ENCODE data around the gene HIC2.

The HIC2 gene

DNA sequence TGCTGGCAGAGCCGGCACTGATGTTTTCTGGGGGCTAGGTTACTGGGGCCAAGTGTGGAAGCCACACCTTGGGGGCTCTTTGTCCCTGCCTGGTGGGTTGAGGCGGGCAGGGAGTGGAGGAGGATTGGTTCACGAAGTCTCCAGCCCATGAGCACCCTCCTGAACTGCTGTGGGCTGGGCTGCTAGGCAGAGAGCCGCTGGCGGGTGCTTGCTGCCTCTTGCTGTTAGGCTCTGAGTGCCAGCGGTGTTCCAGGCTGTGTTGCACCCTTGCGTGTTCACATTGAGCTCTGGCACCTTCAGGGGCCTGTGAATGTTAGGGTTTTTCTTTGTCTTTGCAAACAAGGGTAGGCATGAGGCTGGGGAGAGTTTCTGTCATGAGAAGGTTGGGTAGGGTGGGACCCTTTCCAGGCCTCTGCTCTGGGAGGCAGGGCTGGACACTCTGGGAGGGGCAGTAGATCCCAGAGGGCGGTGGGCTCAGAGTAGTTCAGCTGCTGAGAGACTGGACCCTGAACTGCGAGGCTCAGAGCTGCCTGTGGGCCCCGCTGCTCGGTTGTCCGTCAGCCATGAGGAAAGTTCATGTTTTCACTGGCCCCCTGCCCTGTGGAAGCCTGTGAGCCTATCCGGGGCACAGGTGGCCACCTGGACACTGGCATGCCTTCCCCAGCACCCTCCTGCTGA lies 26.0 kb downstream of the HIC2 start:
- Histone ChIP-seq H3K4me3 (ENCODE audit: low read depth, low read length) (no peak overlapping the region), H3K36me3 (replicated peaks) (peaks cover 22% of the 10 kb centered on the region), H3K27me3 (replicated peaks) (no peaks in the 10 kb centered on the region), H3K27ac (no peak overlapping the region)
- no peak for DNase-seq
- in situ Hi-C loops (cut with HindIII; ENCODE audit: low pct_ligation_motif_present, low sequenced_read_pairs): no loop called here
- TF ChIP-seq, protein P1, sequence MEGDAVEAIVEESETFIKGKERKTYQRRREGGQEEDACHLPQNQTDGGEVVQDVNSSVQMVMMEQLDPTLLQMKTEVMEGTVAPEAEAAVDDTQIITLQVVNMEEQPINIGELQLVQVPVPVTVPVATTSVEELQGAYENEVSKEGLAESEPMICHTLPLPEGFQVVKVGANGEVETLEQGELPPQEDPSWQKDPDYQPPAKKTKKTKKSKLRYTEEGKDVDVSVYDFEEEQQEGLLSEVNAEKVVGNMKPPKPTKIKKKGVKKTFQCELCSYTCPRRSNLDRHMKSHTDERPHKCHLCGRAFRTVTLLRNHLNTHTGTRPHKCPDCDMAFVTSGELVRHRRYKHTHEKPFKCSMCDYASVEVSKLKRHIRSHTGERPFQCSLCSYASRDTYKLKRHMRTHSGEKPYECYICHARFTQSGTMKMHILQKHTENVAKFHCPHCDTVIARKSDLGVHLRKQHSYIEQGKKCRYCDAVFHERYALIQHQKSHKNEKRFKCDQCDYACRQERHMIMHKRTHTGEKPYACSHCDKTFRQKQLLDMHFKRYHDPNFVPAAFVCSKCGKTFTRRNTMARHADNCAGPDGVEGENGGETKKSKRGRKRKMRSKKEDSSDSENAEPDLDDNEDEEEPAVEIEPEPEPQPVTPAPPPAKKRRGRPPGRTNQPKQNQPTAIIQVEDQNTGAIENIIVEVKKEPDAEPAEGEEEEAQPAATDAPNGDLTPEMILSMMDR (IDR thresholded peaks at IDR 0.05; ENCODE audit: low read depth, low read length, missing control alignments): no peak

DNA sequence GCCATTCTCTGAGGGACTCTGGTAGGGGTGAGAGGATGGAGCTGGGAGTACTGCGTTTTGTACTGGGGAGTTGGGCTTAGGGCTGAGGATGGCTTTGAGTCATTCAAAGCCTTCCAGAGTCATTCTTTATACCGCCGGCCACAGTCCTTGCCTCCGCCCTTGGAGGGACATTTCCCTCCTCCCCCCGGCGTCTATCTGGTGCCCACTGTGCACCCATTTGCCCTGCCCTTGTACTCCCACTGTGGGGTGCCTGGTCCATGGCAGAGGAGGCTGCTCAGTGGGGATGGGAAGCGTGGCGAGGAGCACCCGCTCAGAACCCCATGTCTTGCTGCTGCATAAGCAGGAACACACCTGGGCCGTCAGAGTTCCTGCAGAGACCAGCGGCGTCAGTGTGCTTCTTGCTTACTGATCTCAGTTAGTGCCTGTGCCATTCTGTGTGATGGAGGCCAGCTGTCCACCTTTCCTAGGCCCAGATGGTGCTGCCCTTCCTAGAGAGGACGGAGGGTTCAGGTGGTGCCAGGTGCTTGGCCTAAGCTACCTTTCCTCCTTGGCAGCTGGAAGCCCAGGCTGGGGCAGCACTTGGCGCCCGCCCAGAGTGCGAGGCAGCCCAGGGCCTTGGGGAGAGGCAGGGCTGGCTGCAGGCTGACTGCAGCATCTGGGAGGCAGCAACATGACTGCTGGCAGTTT lies 26.7 kb downstream of the HIC2 start:
- DNase-seq: no peak
- H3K36me3 ChIP-seq (replicated peaks): peaks cover 22% of the 10 kb centered on the region
- TF ChIP-seq, protein P1 (IDR thresholded peaks at IDR 0.05; ENCODE audit: low read depth, low read length, missing control alignments): no peak
- H3K27me3 ChIP-seq (replicated peaks): no peaks in the 10 kb centered on the region
- no peak overlapping the region for H3K4me3 ChIP-seq (ENCODE audit: low read depth, low read length)
- H3K27ac ChIP-seq: no peak overlapping the region
- in situ Hi-C loops (cut with HindIII; ENCODE audit: low pct_ligation_motif_present, low sequenced_read_pairs): no loop called here

DNA sequence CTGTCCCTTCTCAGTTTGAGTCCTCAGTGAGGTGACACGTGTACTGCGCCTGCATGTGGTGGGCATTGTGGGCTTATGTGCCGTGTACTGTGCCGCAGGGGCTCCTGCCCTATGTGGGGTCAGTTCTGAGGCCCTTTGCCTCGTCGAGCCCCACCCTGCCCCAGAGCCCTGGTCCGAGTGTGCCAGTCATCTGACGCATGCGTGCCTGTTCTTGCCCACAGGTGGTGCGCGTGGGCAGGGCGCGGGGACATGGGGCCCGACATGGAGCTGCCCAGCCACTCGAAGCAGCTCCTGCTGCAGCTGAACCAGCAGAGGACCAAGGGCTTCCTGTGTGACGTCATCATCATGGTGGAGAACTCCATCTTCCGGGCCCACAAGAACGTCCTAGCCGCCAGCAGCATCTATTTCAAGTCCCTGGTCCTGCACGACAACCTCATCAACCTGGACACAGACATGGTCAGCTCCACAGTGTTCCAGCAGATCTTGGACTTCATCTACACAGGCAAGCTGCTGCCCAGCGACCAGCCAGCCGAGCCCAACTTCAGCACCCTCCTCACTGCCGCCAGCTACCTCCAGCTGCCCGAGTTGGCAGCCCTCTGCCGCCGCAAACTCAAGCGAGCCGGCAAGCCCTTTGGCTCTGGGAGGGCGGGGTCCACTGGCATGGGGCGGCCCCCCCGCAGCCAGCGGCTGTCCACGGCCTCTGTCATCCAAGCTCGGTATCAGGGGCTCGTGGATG lies 27.7 kb downstream of the HIC2 start:
- H3K4me3 ChIP-seq (ENCODE audit: low read depth, low read length): no peak overlapping the region
- TF ChIP-seq, protein P1 (IDR thresholded peaks at IDR 0.05; ENCODE audit: low read depth, low read length, missing control alignments): no peak
- H3K27me3 ChIP-seq (replicated peaks): no peaks in the 10 kb centered on the region
- no peak overlapping the region for H3K27ac ChIP-seq
- in situ Hi-C loops (cut with HindIII; ENCODE audit: low pct_ligation_motif_present, low sequenced_read_pairs): no loop called here
- H3K36me3 ChIP-seq (replicated peaks): peaks cover 22% of the 10 kb centered on the region
- DNase-seq: no peak

DNA sequence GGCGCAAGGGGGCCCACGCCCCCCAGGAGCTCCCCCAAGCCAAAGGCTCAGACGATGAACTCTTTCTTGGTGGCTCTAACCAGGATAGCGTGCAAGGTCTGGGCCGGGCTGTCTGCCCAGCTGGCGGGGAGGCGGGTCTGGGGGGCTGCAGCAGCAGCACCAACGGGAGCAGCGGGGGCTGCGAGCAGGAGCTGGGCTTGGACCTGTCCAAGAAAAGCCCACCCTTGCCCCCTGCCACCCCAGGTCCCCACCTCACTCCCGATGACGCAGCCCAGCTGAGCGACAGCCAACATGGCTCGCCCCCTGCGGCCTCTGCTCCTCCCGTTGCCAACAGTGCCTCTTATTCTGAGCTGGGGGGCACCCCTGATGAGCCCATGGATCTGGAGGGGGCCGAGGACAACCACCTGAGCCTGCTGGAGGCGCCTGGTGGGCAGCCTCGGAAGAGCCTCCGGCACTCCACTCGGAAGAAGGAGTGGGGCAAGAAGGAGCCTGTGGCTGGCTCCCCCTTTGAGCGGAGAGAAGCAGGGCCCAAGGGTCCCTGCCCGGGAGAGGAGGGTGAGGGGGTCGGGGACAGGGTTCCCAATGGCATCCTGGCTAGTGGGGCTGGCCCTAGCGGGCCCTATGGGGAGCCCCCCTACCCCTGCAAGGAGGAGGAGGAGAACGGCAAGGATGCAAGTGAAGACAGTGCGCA lies 28.4 kb downstream of the HIC2 start:
- TF ChIP-seq, protein P1 (IDR thresholded peaks at IDR 0.05; ENCODE audit: low read depth, low read length, missing control alignments): no peak
- Histone ChIP-seq H3K27me3 (replicated peaks) (no peaks in the 10 kb centered on the region), H3K4me3 (ENCODE audit: low read depth, low read length) (no peak overlapping the region), H3K27ac (no peak overlapping the region), H3K36me3 (replicated peaks) (peaks cover 22% of the 10 kb centered on the region)
- no peak for DNase-seq
- in situ Hi-C loops (cut with HindIII; ENCODE audit: low pct_ligation_motif_present, low sequenced_read_pairs): no loop called here

DNA sequence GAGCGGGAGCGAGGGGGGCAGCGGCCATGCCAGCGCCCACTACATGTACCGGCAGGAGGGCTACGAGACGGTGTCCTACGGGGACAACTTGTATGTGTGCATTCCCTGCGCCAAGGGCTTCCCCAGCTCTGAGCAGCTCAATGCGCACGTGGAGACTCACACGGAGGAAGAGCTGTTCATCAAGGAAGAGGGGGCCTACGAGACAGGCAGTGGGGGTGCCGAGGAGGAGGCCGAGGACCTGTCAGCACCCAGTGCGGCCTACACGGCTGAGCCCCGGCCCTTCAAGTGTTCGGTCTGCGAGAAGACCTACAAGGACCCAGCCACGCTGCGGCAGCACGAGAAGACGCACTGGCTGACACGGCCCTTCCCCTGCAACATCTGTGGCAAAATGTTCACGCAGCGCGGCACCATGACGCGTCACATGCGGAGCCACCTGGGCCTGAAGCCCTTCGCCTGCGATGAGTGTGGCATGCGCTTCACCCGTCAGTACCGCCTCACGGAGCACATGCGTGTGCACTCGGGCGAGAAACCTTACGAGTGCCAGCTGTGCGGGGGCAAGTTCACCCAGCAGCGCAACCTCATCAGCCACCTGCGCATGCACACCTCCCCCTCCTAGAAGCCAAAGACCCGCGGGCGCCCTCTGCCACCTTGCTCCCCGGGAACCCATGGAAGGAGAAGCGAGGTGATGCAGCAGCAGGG lies 29.1 kb downstream of the HIC2 start:
- H3K27me3 ChIP-seq (replicated peaks): no peaks in the 10 kb centered on the region
- H3K27ac ChIP-seq: no peak overlapping the region
- TF ChIP-seq, protein P1 (IDR thresholded peaks at IDR 0.05; ENCODE audit: low read depth, low read length, missing control alignments): no peak
- no peak overlapping the region for H3K4me3 ChIP-seq (ENCODE audit: low read depth, low read length)
- in situ Hi-C loops (cut with HindIII; ENCODE audit: low pct_ligation_motif_present, low sequenced_read_pairs): no loop called here
- DNase-seq: no peak
- H3K36me3 ChIP-seq (replicated peaks): peaks cover 22% of the 10 kb centered on the region

All from brain microvascular endothelial cell (primary cell).